ENCODE measurements around the gene OR2V1. TPM values are rescaled to one million over a fixed set of nuclear protein-coding genes. Genes with fewer than 3 reads are reported as not detected.
"Not testable (repeated sequence)": the region's sequence is repeated elsewhere in the genome, so short reads cannot be mapped to it uniquely, and the experiment has no call there.

OR2V1 gene
- total RNA-seq, 3 donors from 2014 or later = not detected

DNA sequence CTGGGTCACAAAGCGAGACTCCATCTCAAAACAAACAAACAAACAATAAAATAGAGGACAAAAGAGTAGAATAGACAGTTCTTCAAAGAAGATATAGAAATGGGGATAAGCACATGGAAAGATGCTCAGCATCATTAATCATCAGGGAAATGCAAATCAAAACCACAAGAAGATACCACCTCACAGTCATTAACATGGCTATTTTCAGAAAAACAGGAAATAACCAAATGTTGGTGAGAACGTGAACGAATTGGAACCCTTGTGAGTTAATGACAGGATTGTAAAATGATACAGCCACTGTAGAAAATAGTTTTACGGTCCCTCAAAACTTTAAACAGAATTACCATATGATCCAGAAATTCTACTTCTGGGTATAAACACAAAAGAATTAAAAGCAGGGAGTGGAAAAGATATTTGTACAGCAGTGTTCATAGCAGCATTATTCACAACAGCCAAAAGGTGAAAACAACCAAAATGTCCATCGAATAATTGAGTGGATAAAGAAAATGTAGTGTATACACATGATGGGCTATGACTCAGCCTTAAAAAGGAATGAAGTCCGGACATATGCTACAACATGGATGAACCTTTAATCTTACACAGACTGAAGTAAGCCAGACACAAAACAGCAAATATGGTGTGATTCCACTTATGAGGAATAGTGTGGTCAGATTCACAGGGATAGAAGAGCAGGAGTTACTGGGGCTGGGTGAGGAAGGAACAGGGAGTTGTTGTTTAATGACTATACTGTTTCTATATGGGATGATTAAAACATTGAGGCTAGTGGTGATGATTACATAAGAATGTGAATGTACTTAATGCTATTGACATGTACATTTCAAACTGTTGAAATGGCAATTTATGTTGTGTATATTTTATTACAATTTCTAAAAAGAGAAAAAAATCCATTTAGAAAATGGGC is 36.1 kb upstream of the OR2V1 start:
- intact Hi-C loops (cut with DNase I, micrococcal nuclease) = no loop called here
- TF ChIP-seq, protein P1, sequence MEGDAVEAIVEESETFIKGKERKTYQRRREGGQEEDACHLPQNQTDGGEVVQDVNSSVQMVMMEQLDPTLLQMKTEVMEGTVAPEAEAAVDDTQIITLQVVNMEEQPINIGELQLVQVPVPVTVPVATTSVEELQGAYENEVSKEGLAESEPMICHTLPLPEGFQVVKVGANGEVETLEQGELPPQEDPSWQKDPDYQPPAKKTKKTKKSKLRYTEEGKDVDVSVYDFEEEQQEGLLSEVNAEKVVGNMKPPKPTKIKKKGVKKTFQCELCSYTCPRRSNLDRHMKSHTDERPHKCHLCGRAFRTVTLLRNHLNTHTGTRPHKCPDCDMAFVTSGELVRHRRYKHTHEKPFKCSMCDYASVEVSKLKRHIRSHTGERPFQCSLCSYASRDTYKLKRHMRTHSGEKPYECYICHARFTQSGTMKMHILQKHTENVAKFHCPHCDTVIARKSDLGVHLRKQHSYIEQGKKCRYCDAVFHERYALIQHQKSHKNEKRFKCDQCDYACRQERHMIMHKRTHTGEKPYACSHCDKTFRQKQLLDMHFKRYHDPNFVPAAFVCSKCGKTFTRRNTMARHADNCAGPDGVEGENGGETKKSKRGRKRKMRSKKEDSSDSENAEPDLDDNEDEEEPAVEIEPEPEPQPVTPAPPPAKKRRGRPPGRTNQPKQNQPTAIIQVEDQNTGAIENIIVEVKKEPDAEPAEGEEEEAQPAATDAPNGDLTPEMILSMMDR (IDR thresholded peaks at IDR 0.05) = no peak
- no peak overlapping the region for H3K4me3 ChIP-seq

DNA sequence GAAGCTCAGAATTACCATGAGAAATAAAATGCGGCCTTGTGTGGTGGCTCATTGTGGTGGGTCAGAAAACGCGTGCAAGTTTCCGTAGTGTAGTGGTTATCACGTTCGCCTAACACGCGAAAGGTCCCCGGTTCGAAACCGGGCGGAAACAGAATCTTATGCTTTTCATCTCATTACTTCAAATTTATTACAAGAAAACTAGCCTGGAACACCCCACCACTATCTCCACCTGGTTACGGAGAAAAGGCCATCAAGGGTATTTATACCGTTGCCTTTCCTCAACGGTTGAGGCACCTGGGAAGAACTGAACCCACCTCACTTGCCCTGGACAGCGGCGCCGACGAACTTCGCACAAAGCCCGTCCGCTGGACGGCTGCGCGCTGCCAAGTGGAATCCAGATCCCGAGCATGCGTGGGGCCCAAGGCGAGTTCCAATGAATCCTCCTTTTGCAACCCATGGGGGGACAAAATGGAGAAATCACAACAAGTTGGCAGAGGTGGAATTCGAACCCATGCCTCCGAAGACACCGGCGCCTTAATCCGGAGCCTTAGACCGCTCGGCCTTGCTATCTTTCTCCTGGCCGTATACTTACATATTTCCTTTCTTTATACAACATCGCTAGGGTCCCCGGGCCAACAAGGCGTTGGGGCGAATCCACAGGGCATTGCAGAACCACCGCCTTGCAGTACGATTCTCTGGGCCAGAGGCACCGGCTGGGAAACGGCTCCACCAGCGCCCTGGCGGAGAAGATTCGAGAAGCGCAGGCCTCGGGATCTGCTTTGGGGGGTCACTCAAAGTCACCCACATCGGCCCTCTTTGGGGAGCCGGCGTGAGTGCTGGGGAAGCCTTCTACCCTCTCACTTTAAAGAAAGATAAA is 33.3 kb upstream of the OR2V1 start:
- Histone ChIP-seq H3K4me3 (no peak overlapping the region), H3K36me3 (ENCODE audit: low read depth) (no peaks in the 10 kb centered on the region), H3K9me3 (no peaks in the 10 kb centered on the region), H3K4me1 (ENCODE audit: low read depth) (no peaks in the 10 kb centered on the region)
- TF ChIP-seq, protein P1 (IDR thresholded peaks at IDR 0.05) = no peak
- intact Hi-C loops (cut with DNase I, micrococcal nuclease) = no loop called here
- DNase-seq (no peak), ATAC-seq (no peak)

More for the DNA sequence above, 36.1 kb upstream of the OR2V1 start:
- Histone ChIP-seq H3K9me3 (no peaks in the 10 kb centered on the region), H3K36me3 (ENCODE audit: low read depth) (no peaks in the 10 kb centered on the region), H3K4me1 (ENCODE audit: low read depth) (peaks cover 10% of the 10 kb centered on the region)
- ATAC-seq = no peak
- DNase-seq = no peak

DNA sequence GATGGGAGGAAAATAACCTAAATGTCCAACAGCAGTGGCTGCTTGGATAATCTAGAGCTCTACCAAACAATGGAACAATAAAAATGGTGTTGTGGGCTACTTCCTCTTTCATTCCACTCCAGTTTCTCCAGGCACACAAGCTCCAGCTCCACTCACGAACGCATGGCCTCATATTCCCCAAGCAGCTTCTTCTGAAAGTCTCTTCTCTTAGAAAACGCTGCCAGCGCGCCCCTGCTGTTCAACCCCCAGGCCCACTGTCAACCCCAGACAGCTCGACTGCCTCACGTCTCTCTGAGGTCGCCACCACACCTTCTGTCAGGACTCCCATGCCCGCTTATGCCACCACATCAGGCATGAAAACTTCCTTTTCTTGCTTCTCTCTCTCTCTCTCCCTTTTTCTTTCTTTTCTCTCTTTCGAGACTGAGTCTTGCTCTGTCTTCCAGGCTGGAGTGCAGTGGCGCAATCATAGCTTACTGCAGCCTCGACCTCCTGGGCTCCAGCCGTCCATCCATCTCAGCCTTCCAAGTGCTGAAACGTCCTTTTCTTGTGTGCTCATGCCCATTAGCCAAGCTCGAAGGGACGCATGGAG is 32.6 kb upstream of the OR2V1 start:
- ATAC-seq (no peak), DNase-seq (no peak)
- Histone ChIP-seq H3K4me3 (no peak overlapping the region), H3K4me1 (ENCODE audit: low read depth) (no peaks in the 10 kb centered on the region), H3K9me3 (no peaks in the 10 kb centered on the region), H3K36me3 (ENCODE audit: low read depth) (no peaks in the 10 kb centered on the region)
- intact Hi-C loops (cut with DNase I, micrococcal nuclease) = no loop called here
- TF ChIP-seq, protein P1 (IDR thresholded peaks at IDR 0.05) = no peak

DNA sequence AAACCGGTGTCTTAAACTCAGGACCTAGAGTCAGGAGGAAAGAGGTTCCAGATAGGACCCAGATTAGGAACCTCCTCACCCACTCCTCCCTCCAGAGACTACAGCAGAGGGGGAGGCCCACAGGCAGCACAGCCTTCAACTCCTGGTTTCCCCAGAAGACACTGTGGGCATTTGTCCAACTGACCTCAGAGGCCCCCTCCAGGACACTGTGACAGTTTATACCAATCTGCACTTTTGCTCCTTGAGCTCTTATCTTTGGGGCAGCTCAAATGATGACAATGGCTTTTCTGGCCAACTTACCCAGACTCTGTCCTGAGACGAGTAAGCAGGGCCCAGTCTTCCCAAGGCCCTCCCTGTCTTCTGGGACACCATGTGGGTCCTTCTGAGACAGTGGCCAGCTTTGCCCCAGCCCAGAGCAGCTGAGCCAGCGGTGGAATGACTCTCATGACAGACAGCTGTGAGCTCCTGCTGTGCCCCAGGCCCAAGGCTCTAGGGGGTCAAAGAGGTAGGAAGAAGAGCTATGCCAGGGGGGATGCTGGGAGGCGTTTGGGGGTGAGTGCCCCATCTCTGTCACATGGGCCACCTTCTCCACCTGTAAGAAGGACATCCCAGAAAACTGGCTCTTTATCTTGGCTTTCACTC is 30.7 kb upstream of the OR2V1 start:
- Histone ChIP-seq H3K9me3 (no peaks in the 10 kb centered on the region), H3K36me3 (ENCODE audit: low read depth) (no peaks in the 10 kb centered on the region), H3K4me1 (ENCODE audit: low read depth) (no peaks in the 10 kb centered on the region), H3K4me3 (no peak overlapping the region)
- TF ChIP-seq, protein P1 (IDR thresholded peaks at IDR 0.05) = no peak
- intact Hi-C loops (cut with DNase I, micrococcal nuclease) = no loop called here
- no peak for DNase-seq
- ATAC-seq = no peak

DNA sequence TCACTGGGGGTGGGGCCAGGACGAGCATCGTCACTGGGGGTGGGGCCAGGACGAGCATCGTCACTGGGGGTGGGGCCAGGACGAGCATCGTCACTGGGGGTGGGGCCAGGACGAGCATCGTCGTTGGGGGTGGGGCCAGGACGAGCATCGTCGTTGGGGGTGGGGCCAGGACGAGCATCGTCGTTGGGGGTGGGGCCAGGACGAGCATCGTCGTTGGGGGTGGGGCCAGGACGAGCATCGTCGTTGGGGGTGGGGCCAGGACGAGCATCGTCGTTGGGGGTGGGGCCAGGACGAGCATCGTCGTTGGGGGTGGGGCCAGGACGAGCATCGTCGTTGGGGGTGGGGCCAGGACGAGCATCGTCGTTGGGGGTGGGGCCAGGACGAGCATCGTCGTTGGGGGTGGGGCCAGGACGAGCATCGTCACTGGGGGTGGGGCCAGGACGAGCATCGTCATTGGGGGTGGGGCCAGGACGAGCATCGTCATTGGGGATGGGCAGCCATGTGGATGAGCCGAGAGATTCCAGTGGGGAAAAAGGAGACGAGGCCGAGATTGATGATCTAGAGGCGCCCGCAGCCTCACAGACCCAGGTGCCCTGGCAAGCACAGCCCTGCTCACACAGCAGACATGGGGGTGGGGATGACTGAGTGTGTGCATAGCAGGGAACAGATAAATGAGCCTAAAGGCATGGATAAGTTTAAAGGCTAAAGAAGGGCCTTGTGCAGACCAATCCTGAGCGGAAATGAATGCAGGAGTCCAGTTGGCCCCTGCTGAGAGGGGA is 30.0 kb upstream of the OR2V1 start:
- intact Hi-C loops (cut with DNase I, micrococcal nuclease); H3K9me3 ChIP-seq; H3K36me3 ChIP-seq (ENCODE audit: low read depth); H3K4me1 ChIP-seq (ENCODE audit: low read depth); H3K4me3 ChIP-seq; ATAC-seq; DNase-seq: not testable (repeated sequence)

All from mucosa of descending colon (tissue), 3 donors.